Adrenal gland (tissue), 12 donors: ENCODE measurements around the gene PTGIS. TPM values are rescaled to one million over a fixed set of nuclear protein-coding genes. Genes with fewer than 3 reads are reported as not detected.

ENCODE experiments used
- DNase-seq, 7 donors: peaks; one replicate each; pipeline ENCODE4 v3.0.0-alpha.2; 2019 to 2020
- H3K27ac ChIP-seq, 5 donors: fragments of 200-600 bp; sonication (generic) in 4 of 5; 1 replicate in 3 of 5; 2 replicates in 2 of 5; pipeline versions ENCODE4 v1.5.1 to v1.8.0; 2016 to 2020; ENCODE audit warnings: mild to moderate bottlenecking in 1 of 5
- H3K27me3 ChIP-seq: fragments of 200-600 bp; 2 replicates; pipeline ENCODE4 v1.8.0; 2021
- H3K36me3 ChIP-seq, 2 donors: fragments of 200-600 bp; replicated peaks in 1 of 2; 1 replicate in 1 of 2; 2 replicates in 1 of 2; pipeline versions ENCODE4 v1.5.1 to v1.8.0; 2018 to 2022
- H3K4me1 ChIP-seq, 2 donors: fragments of 200-600 bp; replicated peaks in 1 of 2; 1 replicate in 1 of 2; 2 replicates in 1 of 2; pipeline versions ENCODE4 v1.5.1 to v1.8.0; 2018 to 2021
- H3K4me3 ChIP-seq, 4 donors: fragments of 200-600 bp; sonication (generic) in 3 of 4; one replicate each; pipeline ENCODE4 v1.5.1; 2016 to 2018
- H3K9me3 ChIP-seq, 3 donors: fragments of 200-600 bp; sonication (generic) in 1 of 3; replicated peaks in 1 of 3; 1 replicate in 2 of 3; 2 replicates in 1 of 3; pipeline versions ENCODE4 v1.5.1 to v1.8.0; 2016 to 2021
- POLR2A ChIP-seq, 2 donors: fragments of 450-650 bp; IDR thresholded peaks; one replicate each; pipeline ENCODE4 v1.6.1; 2017; ENCODE audit warnings: antibody characterized with exemption in 2 of 2, mild to moderate bottlenecking in 2 of 2, moderate library complexity in 1 of 2
- WGBS, 4 donors: extraction: QIAGEN DNeasy Blood & Tissue Kit in 2 of 4; methylation state at CpG; one replicate each; pipeline versions ENCODE4 v1.1.5 to v1.1.7; 2013 to 2017; 5-methylcytosine and 5-hydroxymethylcytosine counted together
- intact Hi-C, 2 donors: fragments of 100-400 bp; cut with DNase I; formaldehyde crosslinking; loops; one replicate each; pipeline versions ENCODE4 v1.14.1 to v1.15.0; 2022 to 2023
- polyA plus RNA-seq, 3 donors: library from polyadenylated mRNA; stranded (reverse); fragments of 200-250 nt in 2 of 3; fragments of 350-450 nt in 1 of 3; fragmentation: Illumina TruSeq in 1 of 3; extraction: RNeasy Lipid Tissue Mini Kit (QIAGEN cat#74804) in 1 of 3; gene quantifications; one replicate each; pipeline ENCODE4 v1.2.3, GENCODE V29; 2013 to 2014
- total RNA-seq, 9 donors: library from RNA; depleted of rRNA in 4 of 9; stranded (reverse); fragments of >200 nt in 4 of 9; fragments of 120-200 nt in 1 of 9; fragmentation: NEBNext Ultra II Directional in 1 of 9; extraction: Animal tissue kit (Norgen Biotek cat#: 25700) in 1 of 9; gene quantifications; one replicate each; pipeline versions ENCODE4 v1.1.0 to v1.2.4, GENCODE V29; 2013 to 2023
- TF ChIP-seq, protein P1 (sequence below), 6 experiments: fragments of 450-650 bp in 4 of 6; fragments of 200-600 bp in 2 of 6; sonication (generic) in 1 of 6; IDR thresholded peaks; 1 replicate in 5 of 6; 2 replicates in 1 of 6; pipeline versions ENCODE4 v1.5.1 to v1.8.0; 2016 to 2021; ENCODE audit warnings: antibody characterized with exemption in 6 of 6, mild to moderate bottlenecking in 2 of 6, moderate library complexity in 1 of 6
- donor health status: healthy with polysubstance abuse.
- donor health status: Bipolar disorder and iron deficiency.
- donor health status: DM: yes; HTN: yes; CAD: no.
- donor health status: DM: no; HTN: no; CAD: no.
- donor health status: DM: no; HTN: no; CAD: no.
- donor health status: DM: yes; HTN: yes; CAD: no.

Gene PTGIS
- total and polyA plus RNA-seq, 12 donors: 3.5 to 34.2 (median 8.0) TPM

DNA sequence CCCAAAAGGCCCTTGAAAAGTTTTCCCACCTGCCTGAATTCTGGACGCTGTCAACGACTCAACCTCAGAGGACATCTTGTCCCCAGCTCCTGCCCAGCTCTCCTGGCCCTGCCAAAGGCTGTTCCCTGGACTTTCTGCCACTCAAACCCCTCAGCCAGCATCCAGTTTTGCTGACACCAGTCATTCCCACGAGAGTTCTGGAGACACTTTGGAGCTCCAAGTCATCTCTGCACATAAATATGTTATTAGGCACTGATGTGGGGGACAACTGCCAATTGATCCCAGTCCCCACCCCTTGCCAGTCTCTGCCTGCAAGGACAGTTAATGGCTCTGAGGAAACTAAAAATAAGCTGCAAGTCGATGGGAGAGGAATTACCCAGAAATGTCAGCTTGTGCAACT, 46.6 kb downstream of the PTGIS start:
- DNase-seq: no peak

DNA sequence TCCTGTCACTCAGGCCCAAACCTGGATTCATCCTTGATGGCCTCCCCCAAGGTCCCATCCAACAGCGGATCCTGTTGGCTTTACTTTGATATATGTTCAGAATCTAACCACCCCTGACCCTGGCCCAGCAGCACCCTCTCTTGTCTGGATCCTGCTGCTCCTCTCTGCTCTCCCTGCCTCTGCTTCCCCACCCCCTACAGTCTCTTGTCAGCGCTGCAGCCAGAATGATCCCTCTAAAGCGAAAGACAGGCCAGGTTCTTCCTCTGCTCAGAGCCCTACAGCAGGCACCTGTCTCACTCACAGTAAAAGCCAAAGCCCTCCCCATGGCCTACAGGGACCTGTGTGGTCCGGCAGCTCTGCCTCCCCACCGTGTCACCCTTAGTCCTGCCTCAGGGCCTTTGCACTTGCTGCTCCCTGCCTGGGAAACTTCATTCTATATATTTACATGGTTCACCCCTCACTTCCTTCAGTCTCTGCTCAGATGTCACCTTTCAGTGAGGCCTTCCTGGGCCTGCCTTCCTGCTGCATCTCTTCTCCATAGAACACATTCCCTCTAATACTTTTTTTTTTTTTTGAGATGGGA, 48.1 kb downstream of the PTGIS start:
- WGBS, 4 donors: 84 to 95% (median 89%) methylated on average over 5 of the region's 5 CpGs
- Histone ChIP-seq H3K27ac (no peak overlapping the region), H3K27me3 (no peaks in the 10 kb centered on the region), H3K4me1 (no peaks in the 10 kb centered on the region), H3K36me3 (no peaks in the 10 kb centered on the region), H3K9me3 (no peaks in the 10 kb centered on the region), H3K4me3 (no peak overlapping the region)
- DNase-seq: no peak
- TF ChIP-seq, protein P1, sequence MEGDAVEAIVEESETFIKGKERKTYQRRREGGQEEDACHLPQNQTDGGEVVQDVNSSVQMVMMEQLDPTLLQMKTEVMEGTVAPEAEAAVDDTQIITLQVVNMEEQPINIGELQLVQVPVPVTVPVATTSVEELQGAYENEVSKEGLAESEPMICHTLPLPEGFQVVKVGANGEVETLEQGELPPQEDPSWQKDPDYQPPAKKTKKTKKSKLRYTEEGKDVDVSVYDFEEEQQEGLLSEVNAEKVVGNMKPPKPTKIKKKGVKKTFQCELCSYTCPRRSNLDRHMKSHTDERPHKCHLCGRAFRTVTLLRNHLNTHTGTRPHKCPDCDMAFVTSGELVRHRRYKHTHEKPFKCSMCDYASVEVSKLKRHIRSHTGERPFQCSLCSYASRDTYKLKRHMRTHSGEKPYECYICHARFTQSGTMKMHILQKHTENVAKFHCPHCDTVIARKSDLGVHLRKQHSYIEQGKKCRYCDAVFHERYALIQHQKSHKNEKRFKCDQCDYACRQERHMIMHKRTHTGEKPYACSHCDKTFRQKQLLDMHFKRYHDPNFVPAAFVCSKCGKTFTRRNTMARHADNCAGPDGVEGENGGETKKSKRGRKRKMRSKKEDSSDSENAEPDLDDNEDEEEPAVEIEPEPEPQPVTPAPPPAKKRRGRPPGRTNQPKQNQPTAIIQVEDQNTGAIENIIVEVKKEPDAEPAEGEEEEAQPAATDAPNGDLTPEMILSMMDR (IDR thresholded peaks at IDR 0.05): no peak
- TF ChIP-seq POLR2A (IDR thresholded peaks at IDR 0.05): no peak
- intact Hi-C loops: no loop called here

More for the DNA sequence above, 46.6 kb downstream of the PTGIS start:
- Histone ChIP-seq H3K9me3 (no peaks in the 10 kb centered on the region), H3K27ac (no peak overlapping the region), H3K4me1 (no peaks in the 10 kb centered on the region), H3K36me3 (no peaks in the 10 kb centered on the region), H3K27me3 (no peaks in the 10 kb centered on the region), H3K4me3 (no peak overlapping the region)
- no peak for TF ChIP-seq POLR2A (IDR thresholded peaks at IDR 0.05)
- TF ChIP-seq, protein P1 (IDR thresholded peaks at IDR 0.05): no peak
- intact Hi-C loops: no loop called here
- WGBS, 4 donors: 75 to 84% (median 79%) methylated on average over 4 of the region's 4 CpGs

DNA sequence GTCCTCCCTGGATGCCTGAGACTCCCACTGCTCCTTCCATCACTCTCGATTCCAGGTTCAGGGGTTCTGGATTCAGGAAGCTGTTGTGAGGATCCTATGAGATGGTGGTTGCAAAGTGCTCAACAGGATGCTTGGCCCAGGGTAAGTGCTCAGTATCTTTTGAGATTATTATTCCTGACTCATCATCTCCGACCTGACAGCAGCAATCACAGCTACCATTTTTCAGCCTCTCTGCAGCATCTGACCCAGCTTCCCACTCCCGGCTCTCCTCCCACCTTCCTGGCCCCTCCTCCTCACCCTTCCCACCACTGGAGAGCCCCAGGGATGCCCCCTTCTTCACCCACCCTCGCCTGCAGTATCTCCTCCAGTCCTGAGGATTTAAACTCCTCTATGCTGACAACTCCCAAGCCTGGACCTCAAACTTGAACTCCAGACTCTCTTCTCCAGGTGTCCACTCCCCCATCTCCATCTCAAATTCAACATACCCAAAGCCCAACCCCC, 48.7 kb downstream of the PTGIS start:
- no peak overlapping the region for H3K4me3 ChIP-seq
- H3K4me1 ChIP-seq: no peaks in the 10 kb centered on the region
- no peaks in the 10 kb centered on the region for H3K36me3 ChIP-seq
- WGBS, 4 donors: 59 to 72% (median 64%) methylated on average over 4 of the region's 4 CpGs
- no peaks in the 10 kb centered on the region for H3K27me3 ChIP-seq
- intact Hi-C loops: no loop called here
- H3K9me3 ChIP-seq: no peaks in the 10 kb centered on the region
- TF ChIP-seq POLR2A (IDR thresholded peaks at IDR 0.05): no peak
- TF ChIP-seq, protein P1 (IDR thresholded peaks at IDR 0.05): no peak
- DNase-seq: no peak
- no peak overlapping the region for H3K27ac ChIP-seq

DNA sequence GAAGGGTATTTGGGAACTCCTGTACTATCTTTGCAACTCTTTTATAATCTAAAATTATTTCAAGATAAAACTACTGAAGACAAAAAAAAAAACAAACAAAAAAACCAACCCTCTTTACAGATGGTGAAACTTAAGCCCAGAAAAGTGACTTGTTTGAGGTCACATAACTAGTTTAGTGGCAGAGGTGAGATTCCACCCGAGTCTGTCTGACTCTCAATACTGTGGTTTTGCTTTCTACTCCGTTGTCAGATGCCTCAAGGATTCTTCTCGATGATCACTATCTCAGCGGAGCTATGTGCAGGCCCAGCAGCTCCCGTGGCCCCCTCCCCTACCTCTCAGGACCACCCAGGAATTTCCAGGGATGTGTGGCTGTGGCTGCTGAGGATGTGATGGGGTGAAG, 49.4 kb downstream of the PTGIS start:
- 52 to 73% (median 69%) methylated on average over 5 of the region's 5 CpGs for WGBS, 4 donors
- TF ChIP-seq POLR2A (IDR thresholded peaks at IDR 0.05): no peak
- TF ChIP-seq, protein P1 (IDR thresholded peaks at IDR 0.05): no peak
- intact Hi-C loops: no loop called here
- Histone ChIP-seq H3K36me3 (no peaks in the 10 kb centered on the region), H3K4me3 (no peak overlapping the region), H3K4me1 (no peaks in the 10 kb centered on the region), H3K9me3 (no peaks in the 10 kb centered on the region), H3K27ac (no peak overlapping the region), H3K27me3 (no peaks in the 10 kb centered on the region)
- no peak for DNase-seq
